CD14-positive monocyte (primary cell): ENCODE data around the gene KIRREL3. TPM values are rescaled to one million over a fixed set of nuclear protein-coding genes. Genes with fewer than 3 reads are reported as not detected.
"Not testable (repeated sequence)": the region's sequence is repeated elsewhere in the genome, so short reads cannot be mapped to it uniquely, and the experiment has no call there.

Source experiments
- DNase-seq, 3 donors: peaks; one replicate each; pipeline ENCODE4 v3.0.0-alpha.2; 2011 to 2022
- H2AFZ ChIP-seq: 2 replicates; pipeline ENCODE4 v1.6.0; 2012; ENCODE audit warnings: mild to moderate bottlenecking, low read depth, low read length, inconsistent platforms; ENCODE audit not compliant: insufficient read depth, poor library complexity, severe bottlenecking
- H3K27ac ChIP-seq, 2 donors: 1 replicate in 1 of 2; 2 replicates in 1 of 2; pipeline ENCODE4 v1.5.1; 2012 to 2013; ENCODE audit warnings: low read length in 2 of 2, control low read depth in 1 of 2, inconsistent platforms in 1 of 2, low read depth in 1 of 2, mild to moderate bottlenecking in 1 of 2
- H3K27me3 ChIP-seq, 2 donors: one replicate each; pipeline versions ENCODE4 v1.6.0 to v1.6.1; 2011 to 2013; ENCODE audit warnings: low read length in 2 of 2; ENCODE audit not compliant: control insufficient read depth in 2 of 2, insufficient read depth in 2 of 2
- H3K36me3 ChIP-seq, 2 donors: replicated peaks in 1 of 2; 1 replicate in 1 of 2; 2 replicates in 1 of 2; pipeline versions ENCODE4 v1.5.1 to v1.6.1; 2012 to 2013; ENCODE audit warnings: low read length in 2 of 2, control low read depth in 1 of 2, inconsistent platforms in 1 of 2, mild to moderate bottlenecking in 1 of 2; ENCODE audit not compliant: insufficient read depth in 2 of 2, control insufficient read depth in 1 of 2
- H3K4me1 ChIP-seq, 2 donors: 1 replicate in 1 of 2; 2 replicates in 1 of 2; pipeline versions ENCODE4 v1.5.1 to v1.6.1; 2012 to 2013; ENCODE audit warnings: low read length in 2 of 2, control low read depth in 1 of 2, inconsistent platforms in 1 of 2, mild to moderate bottlenecking in 1 of 2, moderate library complexity in 1 of 2; ENCODE audit not compliant: insufficient read depth in 2 of 2, control insufficient read depth in 1 of 2
- H3K4me2 ChIP-seq: replicated peaks from 2 replicates; pipeline ENCODE3; 2012; ENCODE audit warnings: low read length, moderate library complexity, mild to moderate bottlenecking; ENCODE audit not compliant: poor library complexity, severe bottlenecking; ENCODE audit errors: extremely low read depth
- H3K4me3 ChIP-seq, 3 experiments: fragments of 200-600 bp in 1 of 3; sonication (generic) in 1 of 3; replicated peaks in 1 of 3; 1 replicate in 2 of 3; 2 replicates in 1 of 3; pipeline ENCODE4 v1.5.1; 2011 to 2013; ENCODE audit warnings: low read length in 3 of 3, mild to moderate bottlenecking in 3 of 3, control low read depth in 2 of 3, low read depth in 2 of 3, inconsistent platforms in 1 of 3, moderate library complexity in 1 of 3
- H3K79me2 ChIP-seq: 2 replicates; pipeline ENCODE4 v1.6.0; 2012; ENCODE audit warnings: mild to moderate bottlenecking, control low read depth, inconsistent platforms, low read length, moderate library complexity; ENCODE audit not compliant: insufficient read depth
- H3K9ac ChIP-seq: 2 replicates; pipeline ENCODE4 v1.6.0; 2017; ENCODE audit warnings: low read length, mild to moderate bottlenecking; ENCODE audit not compliant: insufficient read depth, poor library complexity, severe bottlenecking
- H3K9me3 ChIP-seq, 2 donors: replicated peaks in 1 of 2; 1 replicate in 1 of 2; 2 replicates in 1 of 2; pipeline versions ENCODE4 v1.5.1 to v1.6.1; 2012 to 2013; ENCODE audit warnings: low read length in 2 of 2, control low read depth in 1 of 2; ENCODE audit not compliant: control insufficient read depth in 1 of 2, insufficient read depth in 1 of 2
- H4K20me1 ChIP-seq: 2 replicates; pipeline ENCODE4 v1.6.0; 2012; ENCODE audit warnings: mild to moderate bottlenecking, low read length, control low read depth, moderate library complexity; ENCODE audit not compliant: insufficient read depth
- H3K27ac Mint-ChIP-seq, 7 donors: one replicate each; pipeline ENCODE4 v1.8.0; 2020; ENCODE audit warnings: mild to moderate bottlenecking in 7 of 7, mixed read lengths in 7 of 7, moderate library complexity in 6 of 7, inconsistent platforms in 2 of 7
- H3K27me3 Mint-ChIP-seq, 3 donors: one replicate each; pipeline ENCODE4 v1.8.0; 2021 to 2022; ENCODE audit warnings: low read depth in 3 of 3, mild to moderate bottlenecking in 3 of 3, mixed read lengths in 3 of 3, moderate library complexity in 3 of 3, inconsistent platforms in 1 of 3
- H3K36me3 Mint-ChIP-seq, 2 donors: one replicate each; pipeline ENCODE4 v1.8.0; 2020; ENCODE audit warnings: mixed read lengths in 2 of 2, inconsistent platforms in 1 of 2, mild to moderate bottlenecking in 1 of 2
- H3K4me1 Mint-ChIP-seq: one replicate; pipeline ENCODE4 v1.8.0; 2020; ENCODE audit warnings: mild to moderate bottlenecking, mixed read lengths
- H3K4me3 Mint-ChIP-seq, 2 donors: one replicate each; pipeline ENCODE4 v1.8.0; 2020; ENCODE audit warnings: mild to moderate bottlenecking in 2 of 2, mixed read lengths in 2 of 2, moderate library complexity in 1 of 2
- H3K9me3 Mint-ChIP-seq, 7 donors: one replicate each; pipeline ENCODE4 v1.8.0; 2020 to 2022; ENCODE audit warnings: mixed read lengths in 7 of 7, mild to moderate bottlenecking in 6 of 7, moderate library complexity in 6 of 7, inconsistent platforms in 2 of 7
- WGBS: methylation state at CpG from one replicate; pipeline ENCODE4 v1.1.5; 2013; ENCODE audit warnings: missing lambda C conversion rate; ENCODE audit not compliant: insufficient coverage; 5-methylcytosine and 5-hydroxymethylcytosine counted together
- intact Hi-C, 2 donors: fragments of 100-400 bp; cut with micrococcal nuclease; formaldehyde crosslinking; loops; one replicate each; pipeline versions ENCODE4 v1.15.0 to v1.15.1; 2023
- polyA plus RNA-seq, 3 donors: library from polyadenylated mRNA; depleted of rRNA in 1 of 3; unstranded in 2 of 3; stranded (reverse) in 1 of 3; fragments of 300-500 nt in 2 of 3; fragments of >200 nt in 1 of 3; fragmentation: Illumina TruSeq in 2 of 3; gene quantifications; 1 replicate in 2 of 3; 2 replicates in 1 of 3; pipeline ENCODE4 v1.2.3, GENCODE V29; 2012 to 2021
- TF ChIP-seq, protein P1 (sequence below): fragments of 200-600 bp; IDR thresholded peaks from one replicate; pipeline ENCODE4 v1.8.0; 2022; ENCODE audit warnings: antibody characterized with exemption, mild to moderate bottlenecking

The KIRREL3 gene
- polyA plus RNA-seq, 3 donors = not detected

GRCh38 chr11:126959700-126960099, 40.9 kb downstream of the KIRREL3 start:
- peaks cover 0 to 2% (median 0%) of the 10 kb centered on the region in 7 donors for H3K9me3 Mint-ChIP-seq
- no peaks in the 10 kb centered on the region for H3K4me1 Mint-ChIP-seq
- no peak overlapping the region for H3K27ac Mint-ChIP-seq
- Histone ChIP-seq H3K79me2 (no peaks in the 10 kb centered on the region), H3K4me1 (no peaks in the 10 kb centered on the region), H3K36me3 (no peaks in the 10 kb centered on the region), H3K9ac (no peak overlapping the region), H3K27ac (no peak overlapping the region), H3K4me3 (no peak overlapping the region), H3K4me2 (no peak overlapping the region), H4K20me1 (no peaks in the 10 kb centered on the region), H2AFZ (no peak overlapping the region), H3K9me3 (no peaks in the 10 kb centered on the region), H3K27me3 (no peaks in the 10 kb centered on the region)
- DNase-seq = no peak
- intact Hi-C loops = no loop called here
- WGBS = 100% methylated on average over 1 of the region's 4 CpGs
- TF ChIP-seq, protein P1, sequence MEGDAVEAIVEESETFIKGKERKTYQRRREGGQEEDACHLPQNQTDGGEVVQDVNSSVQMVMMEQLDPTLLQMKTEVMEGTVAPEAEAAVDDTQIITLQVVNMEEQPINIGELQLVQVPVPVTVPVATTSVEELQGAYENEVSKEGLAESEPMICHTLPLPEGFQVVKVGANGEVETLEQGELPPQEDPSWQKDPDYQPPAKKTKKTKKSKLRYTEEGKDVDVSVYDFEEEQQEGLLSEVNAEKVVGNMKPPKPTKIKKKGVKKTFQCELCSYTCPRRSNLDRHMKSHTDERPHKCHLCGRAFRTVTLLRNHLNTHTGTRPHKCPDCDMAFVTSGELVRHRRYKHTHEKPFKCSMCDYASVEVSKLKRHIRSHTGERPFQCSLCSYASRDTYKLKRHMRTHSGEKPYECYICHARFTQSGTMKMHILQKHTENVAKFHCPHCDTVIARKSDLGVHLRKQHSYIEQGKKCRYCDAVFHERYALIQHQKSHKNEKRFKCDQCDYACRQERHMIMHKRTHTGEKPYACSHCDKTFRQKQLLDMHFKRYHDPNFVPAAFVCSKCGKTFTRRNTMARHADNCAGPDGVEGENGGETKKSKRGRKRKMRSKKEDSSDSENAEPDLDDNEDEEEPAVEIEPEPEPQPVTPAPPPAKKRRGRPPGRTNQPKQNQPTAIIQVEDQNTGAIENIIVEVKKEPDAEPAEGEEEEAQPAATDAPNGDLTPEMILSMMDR = no peak
- peaks cover 3 to 10% (median 8%) of the 10 kb centered on the region in 3 donors for H3K27me3 Mint-ChIP-seq
- no peak overlapping the region for H3K4me3 Mint-ChIP-seq
- no peaks in the 10 kb centered on the region for H3K36me3 Mint-ChIP-seq

- Mint-ChIP-seq H3K4me3 (no peak overlapping the region), H3K4me1 (no peaks in the 10 kb centered on the region), H3K36me3 (no peaks in the 10 kb centered on the region), H3K9me3 (peaks cover 0 to 2% (median 0%) of the 10 kb centered on the region in 7 donors), H3K27me3 (peaks cover 3 to 14% (median 8%) of the 10 kb centered on the region in 3 donors), H3K27ac (no peak overlapping the region)
- Histone ChIP-seq H3K9ac (no peak overlapping the region), H3K4me3 (no peak overlapping the region), H3K9me3 (no peaks in the 10 kb centered on the region), H3K4me1 (no peaks in the 10 kb centered on the region), H2AFZ (no peak overlapping the region), H3K4me2 (no peak overlapping the region), H3K36me3 (no peaks in the 10 kb centered on the region), H4K20me1 (no peaks in the 10 kb centered on the region), H3K79me2 (no peaks in the 10 kb centered on the region), H3K27ac (no peak overlapping the region), H3K27me3 (no peaks in the 10 kb centered on the region)
- 80% methylated on average over 10 of the region's 10 CpGs for WGBS
- no peak for DNase-seq
- TF ChIP-seq, protein P1 = no peak
- intact Hi-C loops = no loop called here
Observed at GRCh38 chr11:126956635-126957034, 43.9 kb downstream of the KIRREL3 start.

- H3K36me3 Mint-ChIP-seq, H3K9ac ChIP-seq, H3K27ac Mint-ChIP-seq, H3K27me3 ChIP-seq, H4K20me1 ChIP-seq, H3K9me3 Mint-ChIP-seq, H3K27ac ChIP-seq, H3K4me3 Mint-ChIP-seq, H3K9me3 ChIP-seq, intact Hi-C loops, H3K4me2 ChIP-seq, DNase-seq, H3K79me2 ChIP-seq, H3K4me1 Mint-ChIP-seq, H2AFZ ChIP-seq, H3K4me1 ChIP-seq, H3K36me3 ChIP-seq, H3K4me3 ChIP-seq: not testable (repeated sequence)
- WGBS = no CpG with 5 or more reads among the region's 2 CpGs
- H3K27me3 Mint-ChIP-seq = peaks cover 0 to 12% (median 8%) of the 10 kb centered on the region in 3 donors
Observed at GRCh38 chr11:126952533-126952932, 48.0 kb downstream of the KIRREL3 start.
